GM13977 (cell line): ENCODE data around the gene EID2B.

Experiments used
- DNase-seq: peaks from one replicate; pipeline ENCODE4 v3.0.0; 2012; ENCODE audit warnings: low spot score
- CTCF ChIP-seq: IDR thresholded peaks from 2 replicates; pipeline ENCODE4 v1.5.1; 2012; ENCODE audit warnings: mild to moderate bottlenecking, control low read depth; ENCODE audit not compliant: insufficient read depth; ENCODE audit errors: extremely low read depth, missing control alignments
- in situ Hi-C: fragments of 300-500 bp; cut with MboI; formaldehyde crosslinking; loops from one replicate; pipeline ENCODE4 v1.12.0; 2022; ENCODE audit warnings: low sequenced_read_pairs, low pct_unique_long_range_greater_than_20kb, mixed read lengths, inconsistent platforms; ENCODE audit not compliant: unreplicated experiment

The EID2B gene

GRCh38 chr19:39557811-39558623, 25.4 kb upstream of the EID2B start:
- no peak for DNase-seq
- in situ Hi-C loops, result no loop called here
- no peak for TF ChIP-seq CTCF

GRCh38 chr19:39555883-39556282, 23.2 kb upstream of the EID2B start:
- no peak for DNase-seq
- in situ Hi-C loops, result no loop called here
- no peak for TF ChIP-seq CTCF

GRCh38 chr19:39554701-39555311, 22.2 kb upstream of the EID2B start:
- no peak for DNase-seq
- in situ Hi-C loops, result no loop called here
- TF ChIP-seq CTCF, result no peak

GRCh38 chr19:39553082-39553652, 20.5 kb upstream of the EID2B start:
- no peak for DNase-seq
- in situ Hi-C loops, result no loop called here
- TF ChIP-seq CTCF, result no peak

- TF ChIP-seq CTCF, result no peak
- in situ Hi-C loops, result no loop called here
- no peak for DNase-seq
Measured at GRCh38 chr19:39550197-39550596, 17.5 kb upstream of the EID2B start.

GRCh38 chr19:39546599-39546998, 13.9 kb upstream of the EID2B start:
- no peak for TF ChIP-seq CTCF
- in situ Hi-C loops, result loop anchor here (10.0 to 25.0 kb wide), 2 partner anchors 298 to 434 kb away; partner anchors contain the start of gene FBL
- DNase-seq, result no peak
